Gastroesophageal sphincter (tissue), 3 donors: ENCODE measurements around the gene PTGDS.

Source experiments
- CTCF ChIP-seq, 4 experiments: fragments of 200-600 bp in 2 of 4; fragments of 450-650 bp in 2 of 4; sonication (generic) in 1 of 4; IDR thresholded peaks; one replicate each; pipeline ENCODE4 v1.5.1; 2017 to 2019; ENCODE audit warnings: antibody characterized with exemption in 4 of 4, mild to moderate bottlenecking in 2 of 4, moderate library complexity in 2 of 4
- POLR2A ChIP-seq, 2 donors: fragments of 450-650 bp; IDR thresholded peaks; one replicate each; pipeline ENCODE4 v1.6.1; 2017; ENCODE audit warnings: antibody characterized with exemption in 2 of 2, mild to moderate bottlenecking in 2 of 2, moderate library complexity in 1 of 2
- POLR2AphosphoS5 ChIP-seq: sonication (generic); formaldehyde crosslinking; IDR thresholded peaks from one replicate; pipeline ENCODE4 v1.6.1; 2017; ENCODE audit warnings: antibody characterized with exemption

GRCh38 chr9:136949239-136949816 lies 28.0 kb upstream of the PTGDS start:
- TF ChIP-seq CTCF (IDR thresholded peaks at IDR 0.05) (no peak), POLR2A (IDR thresholded peaks at IDR 0.05) (no peak), POLR2AphosphoS5 (no peak)
